Fibroblast of villous mesenchyme (primary cell): ENCODE data around the gene PANK4. TPM values are rescaled to one million over a fixed set of nuclear protein-coding genes. Genes with fewer than 3 reads are reported as not detected.

Experiments
- DNase-seq: peaks from one replicate; pipeline ENCODE4 v3.0.0-alpha.2; 2010; ENCODE audit warnings: low read depth
- H3K4me3 ChIP-seq: 2 replicates; pipeline ENCODE4 v1.5.1; 2011; ENCODE audit warnings: low read depth, mild to moderate bottlenecking, low read length
- total RNA-seq: library from RNA; depleted of rRNA; stranded (reverse); fragments of >200 nt; gene quantifications from 2 replicates; pipeline ENCODE4 v1.2.3, GENCODE V29; 2012
- TF ChIP-seq, protein P1 (sequence below): IDR thresholded peaks from 2 replicates; pipeline ENCODE4 v1.5.1; 2012; ENCODE audit warnings: low read depth, mild to moderate bottlenecking, low read length; ENCODE audit not compliant: insufficient read depth

PANK4 gene
- total RNA-seq, 1 donor: 27.6 TPM

GRCh38 chr1:2561898-2562895, 35.8 kb upstream of the PANK4 start:
- DNase-seq: no peak
- no peak overlapping the region for H3K4me3 ChIP-seq
- TF ChIP-seq, protein P1, sequence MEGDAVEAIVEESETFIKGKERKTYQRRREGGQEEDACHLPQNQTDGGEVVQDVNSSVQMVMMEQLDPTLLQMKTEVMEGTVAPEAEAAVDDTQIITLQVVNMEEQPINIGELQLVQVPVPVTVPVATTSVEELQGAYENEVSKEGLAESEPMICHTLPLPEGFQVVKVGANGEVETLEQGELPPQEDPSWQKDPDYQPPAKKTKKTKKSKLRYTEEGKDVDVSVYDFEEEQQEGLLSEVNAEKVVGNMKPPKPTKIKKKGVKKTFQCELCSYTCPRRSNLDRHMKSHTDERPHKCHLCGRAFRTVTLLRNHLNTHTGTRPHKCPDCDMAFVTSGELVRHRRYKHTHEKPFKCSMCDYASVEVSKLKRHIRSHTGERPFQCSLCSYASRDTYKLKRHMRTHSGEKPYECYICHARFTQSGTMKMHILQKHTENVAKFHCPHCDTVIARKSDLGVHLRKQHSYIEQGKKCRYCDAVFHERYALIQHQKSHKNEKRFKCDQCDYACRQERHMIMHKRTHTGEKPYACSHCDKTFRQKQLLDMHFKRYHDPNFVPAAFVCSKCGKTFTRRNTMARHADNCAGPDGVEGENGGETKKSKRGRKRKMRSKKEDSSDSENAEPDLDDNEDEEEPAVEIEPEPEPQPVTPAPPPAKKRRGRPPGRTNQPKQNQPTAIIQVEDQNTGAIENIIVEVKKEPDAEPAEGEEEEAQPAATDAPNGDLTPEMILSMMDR: peak; percentile 44

GRCh38 chr1:2561446-2561845, 35.0 kb upstream of the PANK4 start:
- DNase-seq: no peak
- TF ChIP-seq, protein P1: no peak
- H3K4me3 ChIP-seq: no peak overlapping the region

GRCh38 chr1:2560299-2561073, 34.1 kb upstream of the PANK4 start:
- TF ChIP-seq, protein P1: no peak
- DNase-seq: no peak
- H3K4me3 ChIP-seq: no peak overlapping the region

DNA sequence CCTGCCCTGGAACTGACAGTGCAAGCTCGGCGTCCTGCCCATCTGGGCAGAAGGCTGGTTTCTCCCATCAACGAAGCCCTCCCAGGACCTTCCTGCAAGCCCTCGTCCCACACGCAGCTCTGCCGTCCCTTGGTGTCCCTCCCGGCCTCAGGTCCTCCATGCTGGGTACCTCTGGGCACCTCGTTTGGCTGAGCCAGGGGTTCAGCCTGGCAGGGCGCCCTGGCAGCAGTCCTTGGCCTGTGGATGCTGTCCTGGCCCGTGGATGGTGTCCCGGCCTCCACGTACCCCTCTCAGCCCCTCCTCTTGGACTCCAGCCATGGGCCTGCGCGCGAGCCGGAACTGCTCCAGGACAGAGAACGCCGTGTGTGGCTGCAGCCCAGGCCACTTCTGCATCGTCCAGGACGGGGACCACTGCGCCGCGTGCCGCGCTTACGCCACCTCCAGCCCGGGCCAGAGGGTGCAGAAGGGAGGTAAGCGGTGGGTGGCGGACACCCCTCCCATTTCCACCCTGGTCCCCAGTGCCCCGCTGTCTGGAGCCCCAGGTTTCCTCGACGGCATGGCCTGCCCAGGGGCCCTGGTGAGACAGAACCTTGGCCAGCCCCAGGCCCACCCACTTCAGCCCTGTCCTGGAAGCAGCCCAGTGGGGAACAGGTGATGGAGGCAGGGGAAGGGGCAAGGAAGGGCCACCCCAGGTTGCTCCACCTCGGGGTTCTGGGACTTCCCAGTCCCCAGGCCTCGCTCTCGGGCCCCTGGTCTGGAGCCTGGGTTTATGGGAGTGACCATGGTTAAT, 33.3 kb upstream of the PANK4 start:
- TF ChIP-seq, protein P1: no peak
- DNase-seq: no peak
- H3K4me3 ChIP-seq: no peak overlapping the region

DNA sequence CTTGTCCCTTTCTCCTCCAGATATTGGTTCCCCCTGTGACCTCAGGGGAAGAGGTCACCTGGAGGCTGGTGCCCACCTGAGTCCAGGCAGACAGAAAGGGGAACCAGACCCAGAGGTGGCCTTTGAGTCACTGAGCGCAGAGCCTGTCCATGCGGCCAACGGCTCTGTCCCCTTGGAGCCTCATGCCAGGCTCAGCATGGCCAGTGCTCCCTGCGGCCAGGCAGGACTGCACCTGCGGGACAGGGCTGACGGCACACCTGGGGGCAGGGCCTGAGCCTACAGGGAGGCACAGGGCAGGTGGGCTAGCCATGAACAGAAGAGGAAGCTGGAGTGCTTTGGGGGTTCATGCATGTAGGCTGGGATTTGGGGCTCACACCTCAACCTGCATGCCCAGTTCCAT, 32.5 kb upstream of the PANK4 start:
- no peak overlapping the region for H3K4me3 ChIP-seq
- DNase-seq: no peak
- TF ChIP-seq, protein P1: no peak

DNA sequence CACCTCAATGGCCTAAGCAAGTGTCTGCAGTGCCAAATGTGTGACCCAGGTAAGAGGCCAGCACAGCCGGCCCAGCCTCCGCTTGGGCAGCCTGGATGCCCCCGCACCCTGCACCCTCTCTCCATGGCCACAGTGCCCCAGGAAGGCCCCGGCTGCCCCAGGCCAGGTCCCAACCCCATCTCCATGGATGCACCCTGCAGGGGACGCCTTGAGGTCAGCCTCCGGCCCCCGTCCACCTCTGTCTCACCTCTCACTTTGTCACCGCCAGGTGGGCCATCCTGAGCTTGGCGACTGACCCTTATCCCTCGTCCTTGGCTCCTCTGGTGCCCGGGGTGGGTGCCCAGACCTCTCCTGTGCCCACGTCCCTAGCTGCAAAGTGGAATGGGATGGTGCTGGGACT, 32.0 kb upstream of the PANK4 start:
- TF ChIP-seq, protein P1: no peak
- H3K4me3 ChIP-seq: no peak overlapping the region
- no peak for DNase-seq
